Mammary epithelial cell (primary cell): Measurements from ENCODE around the gene OAS2.

Source experiments
- CTCF ChIP-seq, 2 donors: IDR thresholded peaks in 1 of 2; conservative IDR thresholded peaks in 1 of 2; 2 replicates each; pipeline ENCODE4 v1.5.1; 2011 to 2012; ENCODE audit warnings: inconsistent platforms in 2 of 2, low read length in 2 of 2, mild to moderate bottlenecking in 2 of 2, control low read depth in 1 of 2, low read depth in 1 of 2; ENCODE audit not compliant: insufficient read depth in 1 of 2; ENCODE audit errors: extremely low read depth in 1 of 2
- EZH2 ChIP-seq: IDR thresholded peaks from 2 replicates; pipeline ENCODE4 v1.6.1; 2012; ENCODE audit warnings: low read length, inconsistent platforms, borderline replicate concordance

GRCh38 chr12:113055594-113056380, 77.5 kb downstream of the OAS2 start:
- TF ChIP-seq CTCF (conservative IDR thresholded peaks at IDR 0.05 in 1 of 2, IDR thresholded peaks at IDR 0.05 in 1 of 2; ENCODE audit: extremely low read depth in 1 of 2, insufficient read depth in 1 of 2, low read depth in 1 of 2, low read length in 2 of 2) (no peak), EZH2 (no peak)
